Measurements from ENCODE around the gene SLC26A11.
"Not testable (repeated sequence)": the region's sequence is repeated elsewhere in the genome, so short reads cannot be mapped to it uniquely, and the experiment has no call there.

Gene SLC26A11

GRCh38 chr17:80236911-80237310, 16.7 kb downstream of the SLC26A11 start:
- DNase-seq (ENCODE audit: extremely low read depth, low read depth): no peak
- TF ChIP-seq, protein P1, sequence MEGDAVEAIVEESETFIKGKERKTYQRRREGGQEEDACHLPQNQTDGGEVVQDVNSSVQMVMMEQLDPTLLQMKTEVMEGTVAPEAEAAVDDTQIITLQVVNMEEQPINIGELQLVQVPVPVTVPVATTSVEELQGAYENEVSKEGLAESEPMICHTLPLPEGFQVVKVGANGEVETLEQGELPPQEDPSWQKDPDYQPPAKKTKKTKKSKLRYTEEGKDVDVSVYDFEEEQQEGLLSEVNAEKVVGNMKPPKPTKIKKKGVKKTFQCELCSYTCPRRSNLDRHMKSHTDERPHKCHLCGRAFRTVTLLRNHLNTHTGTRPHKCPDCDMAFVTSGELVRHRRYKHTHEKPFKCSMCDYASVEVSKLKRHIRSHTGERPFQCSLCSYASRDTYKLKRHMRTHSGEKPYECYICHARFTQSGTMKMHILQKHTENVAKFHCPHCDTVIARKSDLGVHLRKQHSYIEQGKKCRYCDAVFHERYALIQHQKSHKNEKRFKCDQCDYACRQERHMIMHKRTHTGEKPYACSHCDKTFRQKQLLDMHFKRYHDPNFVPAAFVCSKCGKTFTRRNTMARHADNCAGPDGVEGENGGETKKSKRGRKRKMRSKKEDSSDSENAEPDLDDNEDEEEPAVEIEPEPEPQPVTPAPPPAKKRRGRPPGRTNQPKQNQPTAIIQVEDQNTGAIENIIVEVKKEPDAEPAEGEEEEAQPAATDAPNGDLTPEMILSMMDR (IDR thresholded peaks at IDR 0.05; ENCODE audit: low read depth, low read length, missing control alignments): no peak
- H3K4me3 ChIP-seq (replicated peaks; ENCODE audit: low read depth, low read length): no peak overlapping the region

DNA sequence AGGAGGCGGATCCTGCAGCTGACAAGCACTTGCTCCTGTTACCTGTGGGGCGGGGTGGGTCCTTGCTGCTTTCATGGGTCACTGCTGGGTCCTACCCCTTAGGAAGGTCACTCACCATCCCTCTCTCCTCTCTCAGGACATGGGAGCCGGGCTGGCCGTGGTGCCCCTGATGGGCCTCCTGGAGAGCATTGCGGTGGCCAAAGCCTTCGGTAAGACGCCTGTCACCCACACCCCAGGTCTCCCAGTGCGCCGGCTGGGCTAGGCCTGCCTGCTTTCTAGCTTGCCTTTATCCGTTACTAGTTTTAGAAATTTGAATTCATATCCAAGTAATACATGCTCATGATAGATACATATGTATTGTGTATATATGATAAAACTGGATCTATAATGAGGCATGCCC, 17.2 kb downstream of the SLC26A11 start:
- DNase-seq (ENCODE audit: extremely low read depth, low read depth): no peak
- H3K4me3 ChIP-seq (replicated peaks; ENCODE audit: low read depth, low read length): no peak overlapping the region
- TF ChIP-seq, protein P1 (IDR thresholded peaks at IDR 0.05; ENCODE audit: low read depth, low read length, missing control alignments): no peak

- no peak overlapping the region for H3K4me3 ChIP-seq (replicated peaks; ENCODE audit: low read depth, low read length)
- TF ChIP-seq, protein P1 (IDR thresholded peaks at IDR 0.05; ENCODE audit: low read depth, low read length, missing control alignments): no peak
- DNase-seq (ENCODE audit: extremely low read depth, low read depth): no peak
These were observed 22.3 kb downstream of the SLC26A11 start for GRCh38 chr17:80242505-80242904.

- DNase-seq (ENCODE audit: extremely low read depth, low read depth): no peak
- TF ChIP-seq, protein P1 (IDR thresholded peaks at IDR 0.05; ENCODE audit: low read depth, low read length, missing control alignments): no peak
These were observed 23.6 kb downstream of the SLC26A11 start for GRCh38 chr17:80243526-80244433.

GRCh38 chr17:80244448-80244847, 24.2 kb downstream of the SLC26A11 start:
- H3K4me3 ChIP-seq (replicated peaks; ENCODE audit: low read depth, low read length); DNase-seq (ENCODE audit: extremely low read depth, low read depth): not testable (repeated sequence)

More at GRCh38 chr17:80243526-80244433, 23.6 kb downstream of the SLC26A11 start:
- H3K4me3 ChIP-seq (replicated peaks; ENCODE audit: low read depth, low read length): no peak overlapping the region

- no peak for DNase-seq (ENCODE audit: extremely low read depth, low read depth)
- TF ChIP-seq, protein P1 (IDR thresholded peaks at IDR 0.05; ENCODE audit: low read depth, low read length, missing control alignments): no peak
- H3K4me3 ChIP-seq (replicated peaks; ENCODE audit: low read depth, low read length): no peak overlapping the region
These were observed 24.8 kb downstream of the SLC26A11 start for GRCh38 chr17:80244871-80245509.

GRCh38 chr17:80245566-80246265, 25.5 kb downstream of the SLC26A11 start:
- TF ChIP-seq, protein P1 (IDR thresholded peaks at IDR 0.05; ENCODE audit: low read depth, low read length, missing control alignments): no peak
- H3K4me3 ChIP-seq (replicated peaks; ENCODE audit: low read depth, low read length): no peak overlapping the region
- no peak for DNase-seq (ENCODE audit: extremely low read depth, low read depth)
